H9 (cell line): ENCODE measurements around the gene PROSER3. TPM values are rescaled to one million over a fixed set of nuclear protein-coding genes. Genes with fewer than 3 reads are reported as not detected.
A peak's percentile ranks its signal among the peaks of the same experiment; 100 is the strongest.

Experiments used
- DNase-seq: peaks from one replicate; pipeline ENCODE4 v3.0.0-alpha.2; 2017
- H2AFZ ChIP-seq: one replicate; pipeline ENCODE4 v1.6.1; 2013; ENCODE audit warnings: mild to moderate bottlenecking, low read length, control low read depth, moderate library complexity
- H2AK5ac ChIP-seq: 2 replicates; pipeline ENCODE4 v1.6.1; 2013; ENCODE audit warnings: low read length, control low read depth, mixed read lengths; ENCODE audit not compliant: insufficient read length
- H2BK120ac ChIP-seq: one replicate; pipeline ENCODE4 v1.6.1; 2013; ENCODE audit warnings: low read depth, mild to moderate bottlenecking, low read length, control low read depth, inconsistent platforms; ENCODE audit not compliant: poor library complexity, severe bottlenecking
- H2BK12ac ChIP-seq: 2 replicates; pipeline ENCODE4 v1.6.1; 2013; ENCODE audit warnings: low read length, control low read depth, mixed read lengths, low read depth; ENCODE audit not compliant: insufficient read length
- H2BK15ac ChIP-seq: 2 replicates; pipeline ENCODE4 v1.6.1; 2013; ENCODE audit warnings: low read depth, low read length, control low read depth
- H2BK20ac ChIP-seq: one replicate; pipeline ENCODE4 v1.6.1; 2013; ENCODE audit warnings: low read depth, mild to moderate bottlenecking, low read length, control low read depth, inconsistent platforms; ENCODE audit not compliant: poor library complexity, severe bottlenecking
- H2BK5ac ChIP-seq: 2 replicates; pipeline ENCODE4 v1.6.1; 2013; ENCODE audit warnings: low read length, control low read depth, mixed read lengths; ENCODE audit not compliant: insufficient read length
- H3K14ac ChIP-seq: 2 replicates; pipeline ENCODE4 v1.6.1; 2013; ENCODE audit warnings: low read length, control low read depth; ENCODE audit not compliant: insufficient read depth
- H3K18ac ChIP-seq: 2 replicates; pipeline ENCODE4 v1.6.1; 2013; ENCODE audit warnings: low read depth, mild to moderate bottlenecking, mixed read lengths, low read length, control low read depth; ENCODE audit not compliant: insufficient read length
- H3K23ac ChIP-seq: 2 replicates; pipeline ENCODE4 v1.6.1; 2013; ENCODE audit warnings: low read length, control low read depth, mixed read lengths, low read depth; ENCODE audit not compliant: insufficient read length
- H3K23me2 ChIP-seq: 2 replicates; pipeline ENCODE4 v1.6.1; 2013; ENCODE audit warnings: low read depth, mild to moderate bottlenecking, mixed read lengths, low read length, control low read depth; ENCODE audit not compliant: insufficient read length, poor library complexity, severe bottlenecking
- H3K27ac ChIP-seq: 2 replicates; pipeline ENCODE4 v1.5.1; 2013; ENCODE audit warnings: low read length, control low read depth, mixed read lengths, low read depth; ENCODE audit not compliant: insufficient read length
- H3K27me3 ChIP-seq: 2 replicates; pipeline ENCODE4 v1.6.1; 2013; ENCODE audit warnings: low read length, control low read depth, inconsistent platforms; ENCODE audit not compliant: insufficient read depth
- H3K4ac ChIP-seq: 2 replicates; pipeline ENCODE4 v1.6.1; 2013; ENCODE audit warnings: low read depth, mild to moderate bottlenecking, control low read depth, inconsistent platforms, low read length, moderate library complexity
- H3K4me1 ChIP-seq: 2 replicates; pipeline ENCODE4 v1.6.1; 2013; ENCODE audit warnings: low read length, control low read depth, inconsistent platforms; ENCODE audit not compliant: insufficient read depth
- H3K4me2 ChIP-seq: 2 replicates; pipeline ENCODE4 v1.6.1; 2013; ENCODE audit warnings: low read length, control low read depth, mixed read lengths; ENCODE audit not compliant: insufficient read length, insufficient read depth
- H3K56ac ChIP-seq: 2 replicates; pipeline ENCODE4 v1.6.1; 2013; ENCODE audit warnings: low read depth, mild to moderate bottlenecking, mixed read lengths, low read length, control low read depth; ENCODE audit not compliant: insufficient read length
- H3K79me1 ChIP-seq: 2 replicates; pipeline ENCODE4 v1.6.1; 2013; ENCODE audit warnings: low read depth, mild to moderate bottlenecking, moderate library complexity, low read length, control low read depth, inconsistent platforms; ENCODE audit not compliant: insufficient read depth, poor library complexity, severe bottlenecking
- H3K79me2 ChIP-seq: 2 replicates; pipeline ENCODE4 v1.6.1; 2013; ENCODE audit warnings: low read length, control low read depth, inconsistent platforms; ENCODE audit not compliant: insufficient read depth
- H3K9ac ChIP-seq: 2 replicates; pipeline ENCODE4 v1.6.1; 2013; ENCODE audit warnings: low read length, control low read depth, mixed read lengths; ENCODE audit not compliant: insufficient read length; ENCODE audit errors: extremely low read depth
- H3K9me3 ChIP-seq: one replicate; pipeline ENCODE4 v1.6.1; 2013; ENCODE audit warnings: low read depth, low read length, inconsistent platforms; ENCODE audit not compliant: control insufficient read depth
- H3T11ph ChIP-seq: one replicate; pipeline ENCODE4 v1.6.1; 2013; ENCODE audit warnings: mild to moderate bottlenecking, low read length, control low read depth, inconsistent platforms
- H4K20me1 ChIP-seq: one replicate; pipeline ENCODE4 v1.6.1; 2013; ENCODE audit not compliant: control insufficient read depth, insufficient read length, insufficient read depth
- H4K5ac ChIP-seq: 2 replicates; pipeline ENCODE4 v1.6.1; 2013; ENCODE audit warnings: low read depth, mild to moderate bottlenecking, mixed read lengths, low read length, control low read depth; ENCODE audit not compliant: insufficient read length
- H4K8ac ChIP-seq: replicated peaks from 2 replicates; pipeline ENCODE4 v1.6.1; 2013; ENCODE audit warnings: low read length, control low read depth, mixed read lengths, low read depth; ENCODE audit not compliant: insufficient read length
- H4K91ac ChIP-seq: 2 replicates; pipeline ENCODE4 v1.6.1; 2013; ENCODE audit warnings: low read depth, mild to moderate bottlenecking, moderate library complexity, mixed read lengths, low read length, control low read depth; ENCODE audit not compliant: insufficient read length
- H3K27ac Mint-ChIP-seq, 3 experiments: 2 replicates in 2 of 3; 3 replicates in 1 of 3; pipeline ENCODE4 v1.8.0; 2020 to 2021; ENCODE audit warnings: mixed read lengths in 3 of 3, mild to moderate bottlenecking in 1 of 3, moderate library complexity in 1 of 3
- H3K27me3 Mint-ChIP-seq: 2 replicates; pipeline ENCODE4 v1.8.0; 2021; ENCODE audit warnings: low read depth, mild to moderate bottlenecking, moderate library complexity, mixed read lengths
- H3K36me3 Mint-ChIP-seq, 3 experiments: 2 replicates in 2 of 3; 3 replicates in 1 of 3; pipeline ENCODE4 v1.8.0; 2020 to 2021; ENCODE audit warnings: low read depth in 3 of 3, mixed read lengths in 3 of 3; ENCODE audit not compliant: insufficient read depth in 1 of 3
- H3K4me1 Mint-ChIP-seq, 2 experiments: 2 replicates each; pipeline ENCODE4 v1.8.0; 2020; ENCODE audit warnings: mixed read lengths in 2 of 2
- H3K4me3 Mint-ChIP-seq, 2 experiments: 2 replicates in 1 of 2; 3 replicates in 1 of 2; pipeline ENCODE4 v1.8.0; 2020 to 2021; ENCODE audit warnings: mild to moderate bottlenecking in 2 of 2, mixed read lengths in 2 of 2, moderate library complexity in 1 of 2
- H3K9me3 Mint-ChIP-seq, 2 experiments: 2 replicates in 1 of 2; 3 replicates in 1 of 2; pipeline ENCODE4 v1.8.0; 2020; ENCODE audit warnings: mild to moderate bottlenecking in 2 of 2, mixed read lengths in 2 of 2, moderate library complexity in 1 of 2
- CTCF ChIP-seq: fragments of 200-600 bp; sonication (generic); conservative IDR thresholded peaks from 3 replicates; pipeline ENCODE4 v1.8.0; 2021; ENCODE audit warnings: antibody characterized with exemption, mild to moderate bottlenecking
- WGBS: extraction: QIAGEN DNeasy Blood & Tissue Kit; methylation state at CpG from one replicate; pipeline ENCODE4 v1.1.7; 2013; ENCODE audit warnings: missing lambda C conversion rate, low lambda C conversion rate, mixed read lengths; ENCODE audit not compliant: insufficient read length; ENCODE audit errors: extremely low coverage; 5-methylcytosine and 5-hydroxymethylcytosine counted together
- total RNA-seq: library from RNA; stranded (reverse); gene quantifications from 2 replicates; pipeline ENCODE4 v1.2.1, GENCODE V29; 2021

The PROSER3 gene
- total RNA-seq, 1 experiment from 2014 or later: 29.1 TPM

GRCh38 chr19:35710784-35711723 is 46.9 kb upstream of the PROSER3 start:
- H3K56ac ChIP-seq: no peak overlapping the region
- no peak overlapping the region for H3T11ph ChIP-seq
- H2BK5ac ChIP-seq: no peak overlapping the region
- no peak overlapping the region for H2AK5ac ChIP-seq
- no peak overlapping the region for H3K9ac ChIP-seq
- Mint-ChIP-seq H3K9me3 (no peaks in the 10 kb centered on the region), H3K4me1 (peaks cover 36 to 38% of the 10 kb centered on the region in 2 experiments), H3K36me3 (peaks cover 0 to 14% (median 6%) of the 10 kb centered on the region in 3 experiments; a peak in 5 of 7 replicates), H3K4me3 (peak overlapping the region in 1 of 2 experiments; percentile 40; a peak in 1 of 5 replicates), H3K27me3 (peaks cover 7% of the 10 kb centered on the region), H3K27ac (no peak overlapping the region; a peak in 2 of 7 replicates)
- H4K91ac ChIP-seq: no peak overlapping the region
- no peaks in the 10 kb centered on the region for H3K9me3 ChIP-seq
- H4K5ac ChIP-seq: no peak overlapping the region
- TF ChIP-seq CTCF: no peak
- no peak for DNase-seq
- H3K79me2 ChIP-seq: no peaks in the 10 kb centered on the region; the same call in 1 of the 2 replicates
- peak overlapping the region; percentile 55 for H2BK12ac ChIP-seq
- H3K4me1 ChIP-seq: peaks cover 10% of the 10 kb centered on the region; the same call in 1 of the 2 replicates
- no peak overlapping the region for H2BK120ac ChIP-seq
- H3K27me3 ChIP-seq: no peaks in the 10 kb centered on the region
- WGBS: no CpG with 5 or more reads among the region's 13 CpGs
- no peak overlapping the region for H3K14ac ChIP-seq
- H4K8ac ChIP-seq: no peak overlapping the region
- H2AFZ ChIP-seq: no peak overlapping the region
- no peak overlapping the region for H3K4ac ChIP-seq
- no peaks in the 10 kb centered on the region for H3K79me1 ChIP-seq
- H2BK15ac ChIP-seq: no peak overlapping the region
- no peak overlapping the region for H3K18ac ChIP-seq
- H2BK20ac ChIP-seq: no peak overlapping the region
- H3K4me2 ChIP-seq: no peak overlapping the region
- no peak overlapping the region for H3K27ac ChIP-seq
- peaks cover 8% of the 10 kb centered on the region for H3K23me2 ChIP-seq
- H4K20me1 ChIP-seq: no peaks in the 10 kb centered on the region
- H3K23ac ChIP-seq: no peak overlapping the region
